Esophagus (tissue), 2 donors: ENCODE data around the gene SMO. TPM values are rescaled to one million over a fixed set of nuclear protein-coding genes. Genes with fewer than 3 reads are reported as not detected.
"Not testable (repeated sequence)": the region's sequence is repeated elsewhere in the genome, so short reads cannot be mapped to it uniquely, and the experiment has no call there.

Source experiments
- H3K27ac ChIP-seq, 2 donors: one replicate each; pipeline ENCODE4 v1.5.1; 2013; ENCODE audit warnings: low read depth in 2 of 2, mild to moderate bottlenecking in 2 of 2, inconsistent platforms in 1 of 2, low read length in 1 of 2, moderate library complexity in 1 of 2
- H3K27me3 ChIP-seq, 2 donors: one replicate each; pipeline ENCODE4 v1.6.1; 2013; ENCODE audit warnings: low read length in 2 of 2, control low read depth in 1 of 2, mild to moderate bottlenecking in 1 of 2; ENCODE audit not compliant: insufficient read depth in 2 of 2, control insufficient read depth in 1 of 2
- H3K36me3 ChIP-seq, 2 donors: one replicate each; pipeline ENCODE4 v1.6.1; 2013; ENCODE audit warnings: low read length in 1 of 2; ENCODE audit not compliant: control insufficient read depth in 2 of 2, insufficient read depth in 2 of 2
- H3K4me1 ChIP-seq, 2 donors: one replicate each; pipeline ENCODE4 v1.6.1; 2013; ENCODE audit warnings: low read length in 1 of 2; ENCODE audit not compliant: control insufficient read depth in 2 of 2, insufficient read depth in 2 of 2
- H3K4me3 ChIP-seq, 2 donors: one replicate each; pipeline ENCODE4 v1.5.1; 2013; ENCODE audit warnings: low read length in 2 of 2, mild to moderate bottlenecking in 2 of 2, low read depth in 1 of 2, moderate library complexity in 1 of 2
- H3K9me3 ChIP-seq, 2 donors: one replicate each; pipeline ENCODE4 v1.6.1; 2013; ENCODE audit warnings: mild to moderate bottlenecking in 2 of 2, low read depth in 1 of 2, low read length in 1 of 2, moderate library complexity in 1 of 2; ENCODE audit not compliant: control insufficient read depth in 2 of 2, insufficient read depth in 1 of 2
- WGBS, 2 donors: extraction: QIAGEN DNeasy Blood & Tissue Kit; methylation state at CpG; one replicate each; pipeline ENCODE4 v1.1.7; 2013; 5-methylcytosine and 5-hydroxymethylcytosine counted together
- polyA plus RNA-seq, 2 donors: library from polyadenylated mRNA; stranded (reverse); fragments of 200-250 nt; gene quantifications; one replicate each; pipeline ENCODE4 v1.2.3, GENCODE V29; 2013
- donor health status: healthy with polysubstance abuse.
- donor health status: Bipolar disorder and iron deficiency.

SMO gene
- polyA plus RNA-seq, 2 donors, result 9.5 to 10.8 TPM

- H3K4me3 ChIP-seq, H3K9me3 ChIP-seq, H3K27ac ChIP-seq, H3K36me3 ChIP-seq, H3K27me3 ChIP-seq, H3K4me1 ChIP-seq: not testable (repeated sequence)
- WGBS, 2 donors, result 95% methylated on average over 34 of the region's 34 CpGs
These were observed 27.8 kb downstream of the SMO start for GRCh38 chr7:129216101-129216715.

GRCh38 chr7:129216821-129217416, 28.5 kb downstream of the SMO start:
- not testable (repeated sequence) for H3K36me3 ChIP-seq, H3K4me3 ChIP-seq
- WGBS, 2 donors, result 67 to 74% methylated on average over 7 of the region's 8 CpGs

GRCh38 chr7:129218514-129219062, 30.2 kb downstream of the SMO start:
- Histone ChIP-seq H3K36me3 (no peaks in the 10 kb centered on the region), H3K4me1 (no peaks in the 10 kb centered on the region), H3K27ac (no peak overlapping the region), H3K27me3 (no peaks in the 10 kb centered on the region), H3K4me3 (no peak overlapping the region), H3K9me3 (no peaks in the 10 kb centered on the region)
- WGBS, 2 donors, result 14% methylated on average over 9 of the region's 9 CpGs

More at GRCh38 chr7:129216821-129217416, 28.5 kb downstream of the SMO start:
- not testable (repeated sequence) for H3K4me1 ChIP-seq, H3K27ac ChIP-seq, H3K9me3 ChIP-seq, H3K27me3 ChIP-seq

- not testable (repeated sequence) for H3K27me3 ChIP-seq, H3K4me3 ChIP-seq, H3K36me3 ChIP-seq, H3K4me1 ChIP-seq, H3K9me3 ChIP-seq, H3K27ac ChIP-seq
- 91 to 93% methylated on average over 4 of the region's 4 CpGs for WGBS, 2 donors
These were observed 30.7 kb downstream of the SMO start for GRCh38 chr7:129219166-129219565.

GRCh38 chr7:129222064-129222463, 33.6 kb downstream of the SMO start:
- H3K4me3 ChIP-seq, result no peak overlapping the region
- no peaks in the 10 kb centered on the region for H3K4me1 ChIP-seq
- no peak overlapping the region for H3K27ac ChIP-seq
- H3K27me3 ChIP-seq, result no peaks in the 10 kb centered on the region
- H3K9me3 ChIP-seq, result no peaks in the 10 kb centered on the region
- H3K36me3 ChIP-seq, result no peaks in the 10 kb centered on the region
- 34 to 52% methylated on average over 4 of the region's 4 CpGs for WGBS, 2 donors

GRCh38 chr7:129224251-129225205, 36.1 kb downstream of the SMO start, which contains the start of gene AHCYL2:
Gene AHCYL2 (plus strand): TSS chr7:129225030.
- Histone ChIP-seq H3K27me3 (no peaks in the 10 kb centered on the region), H3K9me3 (no peaks in the 10 kb centered on the region), H3K4me3 (peak within 1 kb of the TSS; percentile 86 to 88), H3K4me1 (no peaks in the 10 kb centered on the region), H3K36me3 (no peaks in the 10 kb centered on the region), H3K27ac (peak within 1 kb of the TSS; percentile 92 to 97)
- 1% methylated on average over 52 to 63 of the region's 63 CpGs for WGBS, 2 donors

- Histone ChIP-seq H3K27me3 (no peaks in the 10 kb centered on the region), H3K4me3 (peak overlapping the region; percentile 86 to 88), H3K27ac (peak overlapping the region; percentile 84 to 92), H3K36me3 (no peaks in the 10 kb centered on the region), H3K4me1 (no peaks in the 10 kb centered on the region), H3K9me3 (no peaks in the 10 kb centered on the region)
- WGBS, 2 donors, result 1% methylated on average over 45 to 60 of the region's 60 CpGs
These were observed 36.9 kb downstream of the SMO start for GRCh38 chr7:129225206-129225930.

GRCh38 chr7:129225931-129226572, 37.6 kb downstream of the SMO start:
- Histone ChIP-seq H3K27ac (peak overlapping the region in 1 of 2 donors; percentile 92), H3K36me3 (no peaks in the 10 kb centered on the region), H3K4me3 (peak overlapping the region; percentile 86 to 88), H3K27me3 (no peaks in the 10 kb centered on the region), H3K4me1 (no peaks in the 10 kb centered on the region), H3K9me3 (no peaks in the 10 kb centered on the region)
- WGBS, 2 donors, result 16 to 19% methylated on average over 11 of the region's 11 CpGs
